NT2/D1 (cell line): Measurements from ENCODE around the gene DYNLRB1.
A peak's percentile ranks its signal among the peaks of the same experiment; 100 is the strongest.
"Not testable (repeated sequence)": the region's sequence is repeated elsewhere in the genome, so short reads cannot be mapped to it uniquely, and the experiment has no call there.

Experiments
- DNase-seq: peaks from one replicate; pipeline ENCODE4 v3.0.0-alpha.2; 2011; ENCODE audit warnings: low read depth, low spot score
- H3K27me3 ChIP-seq: 2 replicates; pipeline ENCODE4 v1.6.0; 2011; ENCODE audit warnings: mild to moderate bottlenecking; ENCODE audit not compliant: insufficient read length, insufficient read depth
- H3K36me3 ChIP-seq: 2 replicates; pipeline ENCODE4 v1.6.1; 2011; ENCODE audit warnings: mild to moderate bottlenecking, low read length, mixed read lengths; ENCODE audit not compliant: insufficient read depth, insufficient read length
- H3K4me1 ChIP-seq: 2 replicates; pipeline ENCODE4 v1.5.1; 2011; ENCODE audit not compliant: insufficient read depth, insufficient read length
- H3K4me3 ChIP-seq: 2 replicates; pipeline ENCODE4 v1.5.1; 2011; ENCODE audit warnings: low read depth; ENCODE audit not compliant: insufficient read length
- H3K9ac ChIP-seq: 2 replicates; pipeline ENCODE4 v1.6.0; 2011; ENCODE audit warnings: low read depth; ENCODE audit not compliant: insufficient read length
- H3K9me3 ChIP-seq: 2 replicates; pipeline ENCODE4 v1.5.1; 2011; ENCODE audit warnings: mild to moderate bottlenecking, low read length; ENCODE audit not compliant: insufficient read depth
- SUZ12 ChIP-seq: IDR thresholded peaks from 2 replicates; pipeline ENCODE4 v1.6.1; 2011; ENCODE audit not compliant: insufficient read length, insufficient read depth; ENCODE audit errors: extremely low read depth
- YY1 ChIP-seq: IDR thresholded peaks from 2 replicates; pipeline ENCODE4 v1.6.1; 2011; ENCODE audit not compliant: insufficient read length, insufficient read depth
- ZNF274 ChIP-seq: IDR thresholded peaks from 2 replicates; pipeline ENCODE4 v1.6.1; 2011; ENCODE audit warnings: mild to moderate bottlenecking, low read depth, low read length

Gene DYNLRB1

GRCh38 chr20:34514897-34515483 is 1.2 kb upstream of the DYNLRB1 start:
- DNase-seq: no peak
- Histone ChIP-seq H3K27me3 (no peaks in the 10 kb centered on the region), H3K36me3 (peaks cover 41% of the 10 kb centered on the region), H3K9ac (peak overlapping the region; percentile 91), H3K9me3 (no peaks in the 10 kb centered on the region), H3K4me3 (peak overlapping the region; percentile 70), H3K4me1 (no peaks in the 10 kb centered on the region)
- TF ChIP-seq SUZ12 (no peak), ZNF274 (no peak), YY1 (no peak)

- Histone ChIP-seq H3K4me1 (no peaks in the 10 kb centered on the region), H3K9me3 (no peaks in the 10 kb centered on the region), H3K27me3 (no peaks in the 10 kb centered on the region), H3K36me3 (peaks cover 34% of the 10 kb centered on the region), H3K4me3 (peak overlapping the region; percentile 70), H3K9ac (peak overlapping the region; percentile 91)
- TF ChIP-seq SUZ12 (no peak), YY1 (no peak), ZNF274 (no peak)
- peak; percentile 69 for DNase-seq
Observed at GRCh38 chr20:34515484-34516246, 557 bp upstream of the DYNLRB1 start.

GRCh38 chr20:34517114-34517505 is 888 bp downstream of the DYNLRB1 start:
- Histone ChIP-seq H3K4me3 (peak overlapping the region; percentile 70), H3K4me1 (no peaks in the 10 kb centered on the region), H3K27me3 (no peaks in the 10 kb centered on the region), H3K9me3 (no peaks in the 10 kb centered on the region), H3K9ac (peak overlapping the region; percentile 91), H3K36me3 (peaks cover 28% of the 10 kb centered on the region)
- TF ChIP-seq YY1 (no peak), SUZ12 (no peak), ZNF274 (no peak)
- no peak for DNase-seq

- H3K9me3 ChIP-seq, H3K9ac ChIP-seq, DNase-seq, H3K27me3 ChIP-seq, H3K4me3 ChIP-seq, H3K4me1 ChIP-seq: not testable (repeated sequence)
- H3K36me3 ChIP-seq: peaks cover 30% of the 10 kb centered on the region
Observed at GRCh38 chr20:34518863-34519262, 2.6 kb downstream of the DYNLRB1 start.

GRCh38 chr20:34519841-34520240 is 3.6 kb downstream of the DYNLRB1 start:
- not testable (repeated sequence) for H3K27me3 ChIP-seq, DNase-seq, H3K4me3 ChIP-seq, H3K9ac ChIP-seq, H3K9me3 ChIP-seq, H3K4me1 ChIP-seq
- H3K36me3 ChIP-seq: peaks cover 33% of the 10 kb centered on the region

GRCh38 chr20:34522969-34523871 is 7.0 kb downstream of the DYNLRB1 start:
- H3K4me1 ChIP-seq: peaks cover 11% of the 10 kb centered on the region
- H3K4me3 ChIP-seq: no peak overlapping the region
- peaks cover 54% of the 10 kb centered on the region for H3K36me3 ChIP-seq
- peak; percentile 52 for DNase-seq
- H3K9ac ChIP-seq: peak overlapping the region; percentile 13
- no peaks in the 10 kb centered on the region for H3K27me3 ChIP-seq
- no peaks in the 10 kb centered on the region for H3K9me3 ChIP-seq
- TF ChIP-seq YY1 (no peak), ZNF274 (no peak), SUZ12 (no peak)

- TF ChIP-seq SUZ12 (no peak), YY1 (no peak), ZNF274 (no peak)
- Histone ChIP-seq H3K27me3 (no peaks in the 10 kb centered on the region), H3K36me3 (peaks cover 59% of the 10 kb centered on the region), H3K9ac (no peak overlapping the region), H3K4me3 (no peak overlapping the region), H3K4me1 (peaks cover 11% of the 10 kb centered on the region), H3K9me3 (no peaks in the 10 kb centered on the region)
- DNase-seq: no peak
Observed at GRCh38 chr20:34524426-34524825, 8.2 kb downstream of the DYNLRB1 start.
